22Rv1 (cell line): Measurements from ENCODE around the gene KRTAP12-1.

Experiments used
- ZFX ChIP-seq: fragments of 450-650 bp; IDR thresholded peaks from 2 replicates; pipeline ENCODE4 v1.6.1; 2017; ENCODE audit warnings: antibody characterized with exemption, borderline replicate concordance
- TF ChIP-seq, protein P1 (sequence below): fragments of 450-650 bp; IDR thresholded peaks from 2 replicates; pipeline ENCODE4 v1.5.1; 2017; ENCODE audit warnings: mild to moderate bottlenecking

DNA sequence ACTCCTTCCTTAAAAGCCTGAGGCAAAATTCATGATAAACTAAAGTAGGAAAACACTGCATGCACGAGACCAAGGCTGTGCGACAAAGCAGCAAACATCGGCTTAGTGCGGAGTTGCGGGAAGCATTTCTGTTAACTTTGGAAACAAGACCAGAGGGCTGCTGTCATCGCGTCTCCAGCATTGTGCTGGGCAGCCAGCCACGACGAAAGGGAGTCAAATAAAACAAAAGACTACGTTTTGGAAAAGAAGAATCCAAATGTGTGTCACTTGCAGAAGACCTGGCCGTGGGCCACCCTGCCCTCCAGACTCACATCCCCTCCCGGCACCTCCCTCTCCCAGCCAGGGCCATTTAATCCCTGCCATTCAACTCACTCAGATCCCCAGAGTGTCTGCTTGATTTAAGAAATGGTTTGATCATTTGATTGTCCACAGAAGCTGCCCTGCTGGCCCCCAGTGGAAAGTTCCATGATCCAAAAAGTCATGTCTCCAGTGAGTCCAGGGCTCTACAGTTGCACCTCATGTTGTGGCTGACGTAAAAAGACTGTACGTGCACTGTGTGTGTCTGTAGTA is 38.1 kb downstream of the KRTAP12-1 start:
- TF ChIP-seq, protein P1, sequence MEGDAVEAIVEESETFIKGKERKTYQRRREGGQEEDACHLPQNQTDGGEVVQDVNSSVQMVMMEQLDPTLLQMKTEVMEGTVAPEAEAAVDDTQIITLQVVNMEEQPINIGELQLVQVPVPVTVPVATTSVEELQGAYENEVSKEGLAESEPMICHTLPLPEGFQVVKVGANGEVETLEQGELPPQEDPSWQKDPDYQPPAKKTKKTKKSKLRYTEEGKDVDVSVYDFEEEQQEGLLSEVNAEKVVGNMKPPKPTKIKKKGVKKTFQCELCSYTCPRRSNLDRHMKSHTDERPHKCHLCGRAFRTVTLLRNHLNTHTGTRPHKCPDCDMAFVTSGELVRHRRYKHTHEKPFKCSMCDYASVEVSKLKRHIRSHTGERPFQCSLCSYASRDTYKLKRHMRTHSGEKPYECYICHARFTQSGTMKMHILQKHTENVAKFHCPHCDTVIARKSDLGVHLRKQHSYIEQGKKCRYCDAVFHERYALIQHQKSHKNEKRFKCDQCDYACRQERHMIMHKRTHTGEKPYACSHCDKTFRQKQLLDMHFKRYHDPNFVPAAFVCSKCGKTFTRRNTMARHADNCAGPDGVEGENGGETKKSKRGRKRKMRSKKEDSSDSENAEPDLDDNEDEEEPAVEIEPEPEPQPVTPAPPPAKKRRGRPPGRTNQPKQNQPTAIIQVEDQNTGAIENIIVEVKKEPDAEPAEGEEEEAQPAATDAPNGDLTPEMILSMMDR = no peak
- TF ChIP-seq ZFX = no peak
